Measurements from ENCODE around the gene MBD2. TPM values are rescaled to one million over a fixed set of nuclear protein-coding genes. Genes with fewer than 3 reads are reported as not detected.

The MBD2 gene, protein sequence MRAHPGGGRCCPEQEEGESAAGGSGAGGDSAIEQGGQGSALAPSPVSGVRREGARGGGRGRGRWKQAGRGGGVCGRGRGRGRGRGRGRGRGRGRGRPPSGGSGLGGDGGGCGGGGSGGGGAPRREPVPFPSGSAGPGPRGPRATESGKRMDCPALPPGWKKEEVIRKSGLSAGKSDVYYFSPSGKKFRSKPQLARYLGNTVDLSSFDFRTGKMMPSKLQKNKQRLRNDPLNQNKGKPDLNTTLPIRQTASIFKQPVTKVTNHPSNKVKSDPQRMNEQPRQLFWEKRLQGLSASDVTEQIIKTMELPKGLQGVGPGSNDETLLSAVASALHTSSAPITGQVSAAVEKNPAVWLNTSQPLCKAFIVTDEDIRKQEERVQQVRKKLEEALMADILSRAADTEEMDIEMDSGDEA
- 25.3 TPM for polyA plus RNA-seq (2013, experiment 1 of 2)
- 23.3 TPM for polyA plus RNA-seq (2013, experiment 2 of 2)

DNA sequence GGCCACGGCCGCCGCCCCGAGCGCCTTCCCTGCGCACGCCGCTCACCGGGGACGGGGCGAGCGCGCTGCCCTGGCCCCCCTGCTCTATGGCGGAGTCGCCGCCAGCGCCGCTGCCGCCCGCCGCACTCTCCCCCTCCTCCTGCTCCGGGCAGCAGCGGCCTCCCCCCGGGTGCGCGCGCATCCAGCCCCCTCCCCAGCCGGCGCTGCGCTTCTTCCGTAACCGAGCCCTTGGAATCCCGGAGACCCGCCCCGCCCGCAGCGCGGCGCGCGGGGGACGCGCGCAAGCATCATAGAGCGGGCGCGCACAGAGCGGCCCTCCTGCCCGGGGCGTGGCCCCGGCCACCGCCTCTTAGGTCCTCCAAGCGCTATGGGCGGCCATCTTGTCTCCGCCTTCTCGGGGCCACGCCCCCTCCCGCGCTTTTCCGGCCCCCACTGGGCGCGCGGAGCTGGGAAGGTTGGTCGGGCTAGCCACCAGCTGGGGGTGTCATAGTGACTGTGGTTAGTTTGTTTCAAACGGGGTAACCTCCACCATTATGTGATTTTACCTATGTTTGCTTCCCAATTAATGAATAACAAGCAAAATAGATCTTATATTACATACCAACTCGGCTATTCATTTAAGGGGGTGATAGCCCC lies at the start of gene MBD2:
TSS of gene MBD2 (minus strand) at position 291 of the 636 bp plus-strand sequence. CDS start at position 181, 110 bp downstream.
- Histone ChIP-seq H3K23ac (ENCODE audit: low read length) (no peak within 1 kb of the TSS), H3K4me1 (ENCODE audit: control insufficient read depth, low read depth, low read length) (peaks cover 9% of the 10 kb centered on the region), H3K56ac (ENCODE audit: low read length) (peak within 1 kb of the TSS; percentile 88), H3K4ac (ENCODE audit: low read depth, low read length) (peak within 1 kb of the TSS; percentile 88), H3K18ac (ENCODE audit: low read length) (peak within 1 kb of the TSS; percentile 100), H3K79me1 (ENCODE audit: low read length) (peaks cover 6% of the 10 kb centered on the region), H4K8ac (ENCODE audit: low read depth, low read length) (peak within 1 kb of the TSS; percentile 96), H3K4me2 (ENCODE audit: low read length) (peak within 1 kb of the TSS; percentile 65), H3K27ac (ENCODE audit: low read depth, low read length) (peak within 1 kb of the TSS; percentile 73), H2BK120ac (ENCODE audit: low read depth, low read length) (no peak within 1 kb of the TSS), H2AK5ac (ENCODE audit: low read length) (no peak within 1 kb of the TSS), H2BK5ac (ENCODE audit: low read length) (peak within 1 kb of the TSS; percentile 38), H4K5ac (ENCODE audit: low read length) (no peak within 1 kb of the TSS), H2BK15ac (replicated peaks; ENCODE audit: low read depth) (no peak within 1 kb of the TSS), H3K27me3 (ENCODE audit: insufficient read depth, low read length, poor library complexity) (no peaks in the 10 kb centered on the region), H3K9ac (ENCODE audit: low read length) (peak within 1 kb of the TSS; percentile 77), H3K4me3 (ENCODE audit: low read length) (peak within 1 kb of the TSS; percentile 68), H3K36me3 (ENCODE audit: control insufficient read depth, insufficient read depth, low read length) (no peaks in the 10 kb centered on the region), H3K79me2 (ENCODE audit: control insufficient read depth, insufficient read depth, low read length) (peaks cover 37% of the 10 kb centered on the region)
- DNase-seq: peak; percentile 98
- WGBS (ENCODE audit: extremely low coverage, insufficient coverage, low lambda C conversion rate): no CpG with 5 or more reads among the region's 66 CpGs

DNA sequence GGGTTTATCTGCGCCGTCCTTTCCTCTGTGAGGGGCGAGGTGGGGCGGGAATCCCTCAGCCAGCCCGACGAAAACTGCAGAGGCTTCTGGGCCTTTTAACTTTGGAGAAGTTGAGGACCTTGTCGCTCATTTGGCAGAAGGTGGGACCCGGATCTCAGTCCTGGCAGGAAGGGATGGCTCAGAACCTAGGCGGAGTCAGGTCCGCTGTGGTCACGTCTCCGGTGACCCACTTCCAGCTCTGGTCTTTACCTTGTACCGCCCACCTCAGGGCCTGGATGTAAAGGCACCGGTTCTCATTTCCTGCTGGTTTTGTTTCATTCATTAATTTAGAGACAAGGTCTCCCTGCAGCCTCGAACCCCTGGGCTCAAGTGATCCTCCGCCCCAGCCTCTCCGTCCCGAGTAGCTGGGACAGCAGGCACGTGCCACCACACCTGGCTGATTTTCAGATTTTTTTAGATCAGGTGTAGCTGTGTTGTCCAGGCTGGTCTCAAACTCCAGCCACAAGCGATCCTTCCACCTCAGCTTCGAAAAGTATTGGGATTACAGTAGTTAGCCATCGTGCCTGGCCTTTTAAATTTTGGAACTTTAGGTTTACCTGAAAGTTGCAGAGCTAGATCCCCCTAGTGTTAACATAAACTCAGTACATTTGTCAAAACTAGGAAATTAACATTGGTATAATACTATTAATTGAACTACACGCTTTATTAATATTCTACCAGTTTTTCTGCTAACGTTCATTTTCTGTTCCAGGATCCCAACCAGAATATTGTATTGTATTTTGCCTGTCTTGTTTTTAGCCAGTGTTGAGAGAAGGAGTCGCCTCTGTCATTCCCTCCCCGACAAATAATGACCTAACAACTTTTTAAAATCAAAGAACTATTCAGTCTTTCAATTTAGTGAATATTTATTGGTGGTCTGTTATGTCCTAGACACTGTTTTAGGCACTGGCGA lies 45.7 kb upstream of the MBD2 start:
- Histone ChIP-seq H3K79me1 (ENCODE audit: low read length) (no peaks in the 10 kb centered on the region), H3K4me3 (ENCODE audit: low read length) (peak overlapping the region; percentile 71), H3K4ac (ENCODE audit: low read depth, low read length) (peak overlapping the region; percentile 46), H2AK5ac (ENCODE audit: low read length) (no peak overlapping the region), H2BK5ac (ENCODE audit: low read length) (peak overlapping the region; percentile 91), H3K36me3 (ENCODE audit: control insufficient read depth, insufficient read depth, low read length) (no peaks in the 10 kb centered on the region), H3K4me1 (ENCODE audit: control insufficient read depth, low read depth, low read length) (no peaks in the 10 kb centered on the region), H3K56ac (ENCODE audit: low read length) (peak overlapping the region; percentile 97), H3K4me2 (ENCODE audit: low read length) (peak overlapping the region; percentile 75), H4K8ac (ENCODE audit: low read depth, low read length) (peak overlapping the region; percentile 43), H3K9ac (ENCODE audit: low read length) (peak overlapping the region; percentile 92), H3K18ac (ENCODE audit: low read length) (peak overlapping the region; percentile 90), H2BK15ac (replicated peaks; ENCODE audit: low read depth) (no peak overlapping the region), H3K27me3 (ENCODE audit: insufficient read depth, low read length, poor library complexity) (no peaks in the 10 kb centered on the region), H4K5ac (ENCODE audit: low read length) (no peak overlapping the region), H2BK120ac (ENCODE audit: low read depth, low read length) (no peak overlapping the region), H3K79me2 (ENCODE audit: control insufficient read depth, insufficient read depth, low read length) (no peaks in the 10 kb centered on the region), H3K23ac (ENCODE audit: low read length) (peak overlapping the region; percentile 68), H3K27ac (ENCODE audit: low read depth, low read length) (peak overlapping the region; percentile 97)
- WGBS (ENCODE audit: extremely low coverage, insufficient coverage, low lambda C conversion rate): no CpG with 5 or more reads among the region's 27 CpGs
- DNase-seq: peak; percentile 95

GRCh38 chr18:54268751-54269150 lies 44.3 kb upstream of the MBD2 start:
- Histone ChIP-seq H2BK5ac (ENCODE audit: low read length) (no peak overlapping the region), H4K5ac (ENCODE audit: low read length) (no peak overlapping the region), H3K36me3 (ENCODE audit: control insufficient read depth, insufficient read depth, low read length) (no peaks in the 10 kb centered on the region), H3K56ac (ENCODE audit: low read length) (peak overlapping the region; percentile 78), H3K18ac (ENCODE audit: low read length) (no peak overlapping the region), H3K4me1 (ENCODE audit: control insufficient read depth, low read depth, low read length) (no peaks in the 10 kb centered on the region), H3K79me1 (ENCODE audit: low read length) (no peaks in the 10 kb centered on the region), H3K27ac (ENCODE audit: low read depth, low read length) (no peak overlapping the region), H3K79me2 (ENCODE audit: control insufficient read depth, insufficient read depth, low read length) (no peaks in the 10 kb centered on the region), H3K4me2 (ENCODE audit: low read length) (no peak overlapping the region), H3K4me3 (ENCODE audit: low read length) (no peak overlapping the region), H2BK15ac (replicated peaks; ENCODE audit: low read depth) (no peak overlapping the region), H3K27me3 (ENCODE audit: insufficient read depth, low read length, poor library complexity) (no peaks in the 10 kb centered on the region), H4K8ac (ENCODE audit: low read depth, low read length) (peak overlapping the region; percentile 96), H3K9ac (ENCODE audit: low read length) (peak overlapping the region; percentile 66), H2AK5ac (ENCODE audit: low read length) (no peak overlapping the region), H3K23ac (ENCODE audit: low read length) (no peak overlapping the region), H2BK120ac (ENCODE audit: low read depth, low read length) (peak overlapping the region; percentile 15), H3K4ac (ENCODE audit: low read depth, low read length) (peak overlapping the region; percentile 65)
- WGBS (ENCODE audit: extremely low coverage, insufficient coverage, low lambda C conversion rate): no CpG with 5 or more reads among the region's 6 CpGs
- peak; percentile 26 for DNase-seq

DNA sequence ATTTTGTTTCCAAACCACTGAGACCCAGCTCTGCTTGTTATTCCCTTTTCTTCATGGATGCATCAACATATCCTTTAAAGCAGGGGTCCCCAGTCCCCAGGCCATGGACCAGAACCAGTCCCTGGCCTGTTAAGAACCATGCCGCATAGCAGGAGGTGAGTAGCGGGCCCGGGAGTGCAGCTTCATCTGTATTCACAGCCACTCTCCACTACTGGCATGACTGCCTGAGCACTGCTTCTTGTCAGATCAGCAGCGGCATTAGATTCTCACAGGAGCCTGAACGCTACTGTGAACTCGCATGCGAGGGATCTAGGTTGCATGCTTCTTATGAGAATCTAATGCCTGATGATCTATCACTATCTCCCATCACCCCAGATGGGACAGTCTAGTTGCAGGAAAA lies 43.2 kb upstream of the MBD2 start:
- H3K27ac ChIP-seq (ENCODE audit: low read depth, low read length): no peak overlapping the region
- H3K9ac ChIP-seq (ENCODE audit: low read length): no peak overlapping the region
- no peak overlapping the region for H2BK15ac ChIP-seq (replicated peaks; ENCODE audit: low read depth)
- H3K23ac ChIP-seq (ENCODE audit: low read length): no peak overlapping the region
- H3K4me2 ChIP-seq (ENCODE audit: low read length): no peak overlapping the region
- H3K18ac ChIP-seq (ENCODE audit: low read length): no peak overlapping the region
- DNase-seq: no peak
- no peak overlapping the region for H4K5ac ChIP-seq (ENCODE audit: low read length)
- no peak overlapping the region for H3K4me3 ChIP-seq (ENCODE audit: low read length)
- no peaks in the 10 kb centered on the region for H3K79me2 ChIP-seq (ENCODE audit: control insufficient read depth, insufficient read depth, low read length)
- H3K79me1 ChIP-seq (ENCODE audit: low read length): no peaks in the 10 kb centered on the region
- WGBS (ENCODE audit: extremely low coverage, insufficient coverage, low lambda C conversion rate): no CpG with 5 or more reads among the region's 7 CpGs
- H3K4ac ChIP-seq (ENCODE audit: low read depth, low read length): no peak overlapping the region
- H4K8ac ChIP-seq (ENCODE audit: low read depth, low read length): no peak overlapping the region
- no peaks in the 10 kb centered on the region for H3K4me1 ChIP-seq (ENCODE audit: control insufficient read depth, low read depth, low read length)
- H3K27me3 ChIP-seq (ENCODE audit: insufficient read depth, low read length, poor library complexity): no peaks in the 10 kb centered on the region
- no peak overlapping the region for H2BK120ac ChIP-seq (ENCODE audit: low read depth, low read length)
- no peak overlapping the region for H3K56ac ChIP-seq (ENCODE audit: low read length)
- H3K36me3 ChIP-seq (ENCODE audit: control insufficient read depth, insufficient read depth, low read length): no peaks in the 10 kb centered on the region
- H2AK5ac ChIP-seq (ENCODE audit: low read length): no peak overlapping the region
- no peak overlapping the region for H2BK5ac ChIP-seq (ENCODE audit: low read length)

DNA sequence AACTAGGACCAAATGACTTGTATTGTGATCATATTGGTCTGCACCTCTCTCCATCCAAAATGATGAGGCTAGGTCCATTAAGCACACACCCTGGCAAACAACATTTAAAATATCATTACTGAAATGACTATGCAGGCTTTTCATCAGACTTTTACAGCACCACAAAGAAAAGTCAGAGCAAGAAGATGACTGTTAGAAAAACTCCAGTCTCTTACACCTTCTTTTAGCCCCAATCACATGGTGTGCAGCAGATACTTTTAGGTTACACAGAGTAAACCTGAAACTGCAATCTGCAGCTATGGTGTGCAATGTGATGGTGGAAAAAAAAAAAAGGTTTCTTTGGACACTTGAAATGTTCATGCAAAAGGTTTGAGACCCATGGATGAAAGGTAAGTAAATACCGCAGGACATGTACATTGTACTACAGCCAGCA lies 39.5 kb upstream of the MBD2 start:
- H3K79me1 ChIP-seq (ENCODE audit: low read length): no peaks in the 10 kb centered on the region
- no peak overlapping the region for H3K23ac ChIP-seq (ENCODE audit: low read length)
- H3K79me2 ChIP-seq (ENCODE audit: control insufficient read depth, insufficient read depth, low read length): no peaks in the 10 kb centered on the region
- H3K56ac ChIP-seq (ENCODE audit: low read length): no peak overlapping the region
- no peak overlapping the region for H2BK120ac ChIP-seq (ENCODE audit: low read depth, low read length)
- no peaks in the 10 kb centered on the region for H3K27me3 ChIP-seq (ENCODE audit: insufficient read depth, low read length, poor library complexity)
- no peak overlapping the region for H4K5ac ChIP-seq (ENCODE audit: low read length)
- no peak overlapping the region for H3K4me2 ChIP-seq (ENCODE audit: low read length)
- no peak overlapping the region for H2BK5ac ChIP-seq (ENCODE audit: low read length)
- no peaks in the 10 kb centered on the region for H3K36me3 ChIP-seq (ENCODE audit: control insufficient read depth, insufficient read depth, low read length)
- H3K27ac ChIP-seq (ENCODE audit: low read depth, low read length): no peak overlapping the region
- no peak overlapping the region for H3K18ac ChIP-seq (ENCODE audit: low read length)
- no peak overlapping the region for H3K9ac ChIP-seq (ENCODE audit: low read length)
- H3K4me1 ChIP-seq (ENCODE audit: control insufficient read depth, low read depth, low read length): no peaks in the 10 kb centered on the region
- H2BK15ac ChIP-seq (replicated peaks; ENCODE audit: low read depth): no peak overlapping the region
- H2AK5ac ChIP-seq (ENCODE audit: low read length): no peak overlapping the region
- no CpG with 5 or more reads among the region's 1 CpG for WGBS (ENCODE audit: extremely low coverage, insufficient coverage, low lambda C conversion rate)
- H3K4ac ChIP-seq (ENCODE audit: low read depth, low read length): no peak overlapping the region
- H3K4me3 ChIP-seq (ENCODE audit: low read length): no peak overlapping the region
- no peak overlapping the region for H4K8ac ChIP-seq (ENCODE audit: low read depth, low read length)
- no peak for DNase-seq
